ENCODE data around the gene DNHD1. TPM values are rescaled to one million over a fixed set of nuclear protein-coding genes. Genes with fewer than 3 reads are reported as not detected.

Gene DNHD1
- total and polyA plus RNA-seq, 2 of the 13 experiments (the other 11 are each of a cell fraction or from before 2014, with no cell fraction given): 2.7 to 9.3 TPM

GRCh38 chr11:6531267-6531752 is 34.2 kb downstream of the DNHD1 start (continued):
- TF ChIP-seq PBX3 (CRISPR knock-in tag; IDR thresholded peaks at IDR 0.05; ENCODE audit: borderline replicate concordance) (no peak), ZNF354B (CRISPR knock-in tag; IDR thresholded peaks at IDR 0.05) (no peak), ZNF83 (CRISPR knock-in tag; IDR thresholded peaks at IDR 0.05; ENCODE audit: borderline replicate concordance) (no peak), MAFK (conservative IDR thresholded peaks at IDR 0.05 in 1 of 2, IDR thresholded peaks at IDR 0.05 in 1 of 2; ENCODE audit: low read length in 2 of 2) (no peak), ZNF281 (CRISPR knock-in tag; IDR thresholded peaks at IDR 0.05; ENCODE audit: borderline replicate concordance) (no peak), MED13 (CRISPR knock-in tag; IDR thresholded peaks at IDR 0.05) (no peak), GTF3A (CRISPR knock-in tag; conservative IDR thresholded peaks at IDR 0.05) (no peak), ATAD3A (CRISPR knock-in tag; IDR thresholded peaks at IDR 0.05) (no peak), ZHX2 (IDR thresholded peaks at IDR 0.05; ENCODE audit: low read depth) (no peak), ZHX2 (CRISPR knock-in tag; IDR thresholded peaks at IDR 0.05; ENCODE audit: borderline replicate concordance) (no peak), GABPB1 (CRISPR knock-in tag; IDR thresholded peaks at IDR 0.05) (no peak), ZNF546 (CRISPR knock-in tag; conservative IDR thresholded peaks at IDR 0.05) (no peak), SPEN (CRISPR knock-in tag; IDR thresholded peaks at IDR 0.05; ENCODE audit: low read depth) (no peak), FOXP1 (IDR thresholded peaks at IDR 0.05) (peak; percentile 88), FOXP1 (CRISPR knock-in tag; IDR thresholded peaks at IDR 0.05) (peak; percentile 79), MZF1 (CRISPR knock-in tag; IDR thresholded peaks at IDR 0.05; ENCODE audit: borderline replicate concordance) (no peak), ZNF441 (CRISPR knock-in tag; IDR thresholded peaks at IDR 0.05; ENCODE audit: borderline replicate concordance) (no peak), PPARG (CRISPR knock-in tag; conservative IDR thresholded peaks at IDR 0.05) (no peak), ZNF431 (CRISPR knock-in tag; IDR thresholded peaks at IDR 0.05; ENCODE audit: borderline replicate concordance, low read depth) (no peak), BATF2 (CRISPR knock-in tag; IDR thresholded peaks at IDR 0.05) (no peak), KDM4B (CRISPR knock-in tag; IDR thresholded peaks at IDR 0.05) (no peak), KAT8 (CRISPR knock-in tag; IDR thresholded peaks at IDR 0.05) (no peak)

Data from HepG2 (cell line).